ENCODE measurements around the gene MTCH2. TPM values are rescaled to one million over a fixed set of nuclear protein-coding genes. Genes with fewer than 3 reads are reported as not detected.

MTCH2 gene
- total RNA-seq, 4 donors from 2014 or later, result 32.5 to 40.6 (median 37.6) TPM

GRCh38 chr11:47589118-47589517 lies 53.2 kb downstream of the MTCH2 start:
- intact Hi-C loops (cut with DNase I), result no loop called here
- Histone ChIP-seq H3K4me3 (peak overlapping the region; percentile 41 to 60 (median 50)), H3K27ac (replicated peaks in 1 of 4) (peak overlapping the region in 3 of 4 donors; percentile 35 to 44 (median 36)), H3K27me3 (peaks cover 0 to 53% (median 28%) of the 10 kb centered on the region in 4 donors), H3K36me3 (peaks cover 10 to 21% (median 14%) of the 10 kb centered on the region in 4 donors), H3K9me3 (no peaks in the 10 kb centered on the region), H3K4me1 (peaks cover 6 to 37% (median 31%) of the 10 kb centered on the region in 4 donors)
- TF ChIP-seq POLR2A (IDR thresholded peaks at IDR 0.05; ENCODE audit: low read depth) (no peak), POLR2AphosphoS5 (IDR thresholded peaks at IDR 0.05) (no peak), EP300 (IDR thresholded peaks at IDR 0.05) (no peak), CTCF (IDR thresholded peaks at IDR 0.05) (no peak)
- WGBS, result 80% methylated on average over 11 of the region's 11 CpGs
- no peak for DNase-seq (ENCODE audit: extremely low spot score)

GRCh38 chr11:47587723-47588326 lies 54.5 kb downstream of the MTCH2 start:
- Histone ChIP-seq H3K27ac (replicated peaks in 1 of 4) (peak overlapping the region in 1 of 4 donors; percentile 18), H3K36me3 (peaks cover 23 to 34% (median 27%) of the 10 kb centered on the region in 4 donors), H3K4me3 (no peak overlapping the region), H3K27me3 (peaks cover 0 to 40% (median 16%) of the 10 kb centered on the region in 4 donors), H3K4me1 (peaks cover 0 to 28% (median 22%) of the 10 kb centered on the region in 4 donors), H3K9me3 (no peaks in the 10 kb centered on the region)
- no CpG with 5 or more reads among the region's 14 CpGs for WGBS
- intact Hi-C loops (cut with DNase I), result no loop called here
- TF ChIP-seq EP300 (IDR thresholded peaks at IDR 0.05) (no peak), POLR2AphosphoS5 (IDR thresholded peaks at IDR 0.05) (no peak), CTCF (IDR thresholded peaks at IDR 0.05) (no peak), POLR2A (IDR thresholded peaks at IDR 0.05; ENCODE audit: low read depth) (no peak)
- DNase-seq (ENCODE audit: extremely low spot score), result no peak

- WGBS, result 66% methylated on average over 6 of the region's 6 CpGs
- Histone ChIP-seq H3K4me3 (no peak overlapping the region), H3K27me3 (peaks cover 0 to 33% (median 13%) of the 10 kb centered on the region in 4 donors), H3K36me3 (peaks cover 30 to 40% (median 34%) of the 10 kb centered on the region in 4 donors), H3K4me1 (peaks cover 0 to 28% (median 22%) of the 10 kb centered on the region in 4 donors), H3K9me3 (no peaks in the 10 kb centered on the region), H3K27ac (replicated peaks in 1 of 4) (peak overlapping the region in 1 of 4 donors; percentile 18)
- intact Hi-C loops (cut with DNase I), result no loop called here
- DNase-seq (ENCODE audit: extremely low spot score), result no peak
- TF ChIP-seq POLR2AphosphoS5 (IDR thresholded peaks at IDR 0.05) (no peak), CTCF (IDR thresholded peaks at IDR 0.05) (no peak), POLR2A (IDR thresholded peaks at IDR 0.05; ENCODE audit: low read depth) (no peak), EP300 (IDR thresholded peaks at IDR 0.05) (no peak)
Observed at GRCh38 chr11:47587039-47587716, 55.2 kb downstream of the MTCH2 start.

- H3K4me3 ChIP-seq, result no peak within 1 kb of the TSS
- no peak for DNase-seq (ENCODE audit: extremely low spot score)
- no peaks in the 10 kb centered on the region for H3K9me3 ChIP-seq
- WGBS, result 82% methylated on average over 10 of the region's 12 CpGs
- intact Hi-C loops (cut with DNase I), result no loop called here
- peaks cover 0 to 28% (median 22%) of the 10 kb centered on the region in 4 donors for H3K4me1 ChIP-seq
- peaks cover 39 to 49% (median 43%) of the 10 kb centered on the region in 4 donors for H3K36me3 ChIP-seq
- TF ChIP-seq POLR2AphosphoS5 (IDR thresholded peaks at IDR 0.05), result no peak
- no peak for TF ChIP-seq EP300 (IDR thresholded peaks at IDR 0.05)
- TF ChIP-seq CTCF (IDR thresholded peaks at IDR 0.05), result no peak
- peak within 1 kb of the TSS in 1 of 4 donors; percentile 18 for H3K27ac ChIP-seq (replicated peaks in 1 of 4)
- peaks cover 0 to 24% (median 10%) of the 10 kb centered on the region in 4 donors for H3K27me3 ChIP-seq
Observed at GRCh38 chr11:47586098-47586855, 56.1 kb downstream of the MTCH2 start, which contains the start of gene FAM180B. Gene FAM180B, plus strand, starts transcription at chr11:47586678. Its CDS starts 91 bp downstream, at chr11:47586769.

All from esophagus muscularis mucosa (tissue), 4 donors.